SU-DHL-6 (cell line): Measurements from ENCODE around the gene CAMKK1.

Experiments used
- H2AFZ ChIP-seq: fragments of 200-600 bp; sonication (generic); 2 replicates; pipeline ENCODE4 v1.6.1; 2014; ENCODE audit warnings: low read depth, mild to moderate bottlenecking, moderate library complexity, mixed read lengths, antibody characterized with exemption, low read length; ENCODE audit not compliant: severe bottlenecking
- H3F3A ChIP-seq: fragments of 200-600 bp; shearing (Covaris generic); 2 replicates; pipeline ENCODE4 v1.6.0; 2016; ENCODE audit warnings: antibody characterized with exemption, mild to moderate bottlenecking; ENCODE audit not compliant: insufficient read depth
- H3K27ac ChIP-seq: fragments of 200-600 bp; sonication (generic); 2 replicates; pipeline ENCODE4 v1.5.1; 2016; ENCODE audit warnings: low read depth, mild to moderate bottlenecking, low read length, moderate library complexity, mixed read lengths
- H3K27me3 ChIP-seq: fragments of 200-600 bp; sonication (generic), shearing (Covaris generic); 2 replicates; pipeline ENCODE4 v1.6.0; 2014; ENCODE audit warnings: mild to moderate bottlenecking, low read length
- H3K36me3 ChIP-seq: fragments of 200-600 bp; sonication (generic); 2 replicates; pipeline ENCODE4 v1.6.1; 2014; ENCODE audit warnings: mild to moderate bottlenecking, low read length, mixed read lengths
- H3K4me2 ChIP-seq: fragments of 300-600, 200-600 bp; shearing (Covaris generic), sonication (generic); 2 replicates; pipeline ENCODE4 v1.6.0; 2014; ENCODE audit warnings: low read length, low read depth, mild to moderate bottlenecking; ENCODE audit not compliant: poor library complexity, severe bottlenecking
- H3K4me3 ChIP-seq: fragments of 200-600 bp; sonication (generic); 2 replicates; pipeline ENCODE4 v1.5.1; 2014; ENCODE audit warnings: antibody characterized with exemption, low read length, mild to moderate bottlenecking, mixed read lengths; ENCODE audit not compliant: insufficient read depth, poor library complexity, severe bottlenecking
- H3K79me2 ChIP-seq: fragments of 200-600 bp; sonication (generic); 2 replicates; pipeline ENCODE4 v1.6.1; 2014; ENCODE audit warnings: mild to moderate bottlenecking, low read length, moderate library complexity; ENCODE audit not compliant: insufficient read depth
- H3K9ac ChIP-seq: fragments of 200-600 bp; sonication (generic); 2 replicates; pipeline ENCODE4 v1.7.0; 2014; ENCODE audit warnings: mild to moderate bottlenecking, low read length
- H3K9me2 ChIP-seq: fragments of 200-600 bp; sonication (generic); replicated peaks from 2 replicates; pipeline ENCODE4 v1.6.1; 2014; ENCODE audit warnings: low read length; ENCODE audit not compliant: insufficient read depth
- H3K9me3 ChIP-seq: fragments of 200-600 bp; sonication (generic); 2 replicates; pipeline ENCODE4 v1.6.1; 2014; ENCODE audit warnings: low read length, mixed read lengths; ENCODE audit not compliant: insufficient read depth
- H4K20me1 ChIP-seq: fragments of 200-600 bp; sonication (generic); 2 replicates; pipeline ENCODE4 v1.6.1; 2014; ENCODE audit warnings: low read depth, mild to moderate bottlenecking, antibody characterized with exemption, low read length, moderate library complexity, mixed read lengths
- EZH2phosphoT487 ChIP-seq: fragments of 200-600 bp; sonication (generic), shearing (Covaris generic); conservative IDR thresholded peaks from 2 replicates; pipeline ENCODE4 v1.6.1; 2018; ENCODE audit warnings: mild to moderate bottlenecking, antibody characterized with exemption, low read length, moderate library complexity, mixed read lengths
- TF ChIP-seq, protein P1 (sequence below): fragments of 200-600 bp; sonication (generic); IDR thresholded peaks from one replicate; pipeline ENCODE4 v1.5.1; 2017; ENCODE audit warnings: antibody characterized with exemption, mild to moderate bottlenecking, low read length, moderate library complexity; ENCODE audit not compliant: insufficient read depth, poor library complexity, severe bottlenecking

Gene CAMKK1

DNA sequence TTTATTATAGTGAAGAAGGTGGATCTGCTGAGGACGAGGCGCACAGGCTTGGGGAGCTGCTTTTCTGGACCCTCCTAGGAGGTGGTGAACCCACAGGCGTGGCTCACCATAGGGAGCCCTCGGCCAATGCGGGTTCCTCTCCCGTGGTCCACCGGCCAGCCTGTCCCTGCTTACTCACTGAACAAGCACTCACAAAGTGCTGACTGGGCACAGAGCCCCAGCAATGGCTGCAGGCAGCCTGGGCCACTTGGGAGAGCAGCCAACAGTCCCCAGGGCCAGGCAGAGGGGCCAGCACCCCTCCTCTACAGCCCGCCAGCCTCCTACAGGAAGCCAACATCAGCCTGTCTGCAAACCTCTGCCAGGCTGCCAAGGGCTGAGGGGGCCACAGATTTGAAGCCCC is 27.7 kb downstream of the CAMKK1 start:
- Histone ChIP-seq H2AFZ (no peak overlapping the region), H3K9me3 (no peaks in the 10 kb centered on the region), H4K20me1 (no peaks in the 10 kb centered on the region), H3K4me2 (no peak overlapping the region), H3K79me2 (no peaks in the 10 kb centered on the region), H3K36me3 (no peaks in the 10 kb centered on the region), H3K9me2 (no peaks in the 10 kb centered on the region), H3K27me3 (no peaks in the 10 kb centered on the region), H3F3A (no peaks in the 10 kb centered on the region), H3K9ac (no peak overlapping the region), H3K4me3 (no peak overlapping the region), H3K27ac (no peak overlapping the region)
- TF ChIP-seq EZH2phosphoT487: no peak
- TF ChIP-seq, protein P1, sequence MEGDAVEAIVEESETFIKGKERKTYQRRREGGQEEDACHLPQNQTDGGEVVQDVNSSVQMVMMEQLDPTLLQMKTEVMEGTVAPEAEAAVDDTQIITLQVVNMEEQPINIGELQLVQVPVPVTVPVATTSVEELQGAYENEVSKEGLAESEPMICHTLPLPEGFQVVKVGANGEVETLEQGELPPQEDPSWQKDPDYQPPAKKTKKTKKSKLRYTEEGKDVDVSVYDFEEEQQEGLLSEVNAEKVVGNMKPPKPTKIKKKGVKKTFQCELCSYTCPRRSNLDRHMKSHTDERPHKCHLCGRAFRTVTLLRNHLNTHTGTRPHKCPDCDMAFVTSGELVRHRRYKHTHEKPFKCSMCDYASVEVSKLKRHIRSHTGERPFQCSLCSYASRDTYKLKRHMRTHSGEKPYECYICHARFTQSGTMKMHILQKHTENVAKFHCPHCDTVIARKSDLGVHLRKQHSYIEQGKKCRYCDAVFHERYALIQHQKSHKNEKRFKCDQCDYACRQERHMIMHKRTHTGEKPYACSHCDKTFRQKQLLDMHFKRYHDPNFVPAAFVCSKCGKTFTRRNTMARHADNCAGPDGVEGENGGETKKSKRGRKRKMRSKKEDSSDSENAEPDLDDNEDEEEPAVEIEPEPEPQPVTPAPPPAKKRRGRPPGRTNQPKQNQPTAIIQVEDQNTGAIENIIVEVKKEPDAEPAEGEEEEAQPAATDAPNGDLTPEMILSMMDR: no peak

DNA sequence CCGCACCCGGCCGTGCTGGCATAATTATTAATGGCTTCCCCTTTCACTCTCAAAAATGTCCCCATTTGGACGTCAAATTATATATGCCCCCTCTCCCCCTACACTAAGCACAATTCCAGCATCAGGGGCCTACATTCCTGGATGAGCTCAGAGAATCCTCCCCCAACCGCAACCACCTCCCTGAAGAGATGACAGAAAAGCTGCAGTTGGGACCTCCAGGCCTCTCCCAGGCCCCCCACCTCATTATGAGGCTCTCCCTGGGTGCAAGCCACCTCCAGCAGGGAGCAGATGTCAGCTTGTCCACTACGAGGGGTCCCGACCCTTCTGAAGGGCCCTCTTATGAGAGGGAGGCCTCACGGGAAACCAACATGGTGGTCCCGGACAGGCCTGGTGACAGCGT is 28.3 kb downstream of the CAMKK1 start:
- Histone ChIP-seq H3K4me2 (no peak overlapping the region), H3K9me3 (no peaks in the 10 kb centered on the region), H3K36me3 (no peaks in the 10 kb centered on the region), H3K79me2 (no peaks in the 10 kb centered on the region), H3F3A (no peaks in the 10 kb centered on the region), H3K27ac (no peak overlapping the region), H2AFZ (no peak overlapping the region), H3K4me3 (no peak overlapping the region), H3K27me3 (no peaks in the 10 kb centered on the region), H3K9me2 (no peaks in the 10 kb centered on the region), H4K20me1 (no peaks in the 10 kb centered on the region), H3K9ac (no peak overlapping the region)
- TF ChIP-seq, protein P1: no peak
- TF ChIP-seq EZH2phosphoT487: no peak

DNA sequence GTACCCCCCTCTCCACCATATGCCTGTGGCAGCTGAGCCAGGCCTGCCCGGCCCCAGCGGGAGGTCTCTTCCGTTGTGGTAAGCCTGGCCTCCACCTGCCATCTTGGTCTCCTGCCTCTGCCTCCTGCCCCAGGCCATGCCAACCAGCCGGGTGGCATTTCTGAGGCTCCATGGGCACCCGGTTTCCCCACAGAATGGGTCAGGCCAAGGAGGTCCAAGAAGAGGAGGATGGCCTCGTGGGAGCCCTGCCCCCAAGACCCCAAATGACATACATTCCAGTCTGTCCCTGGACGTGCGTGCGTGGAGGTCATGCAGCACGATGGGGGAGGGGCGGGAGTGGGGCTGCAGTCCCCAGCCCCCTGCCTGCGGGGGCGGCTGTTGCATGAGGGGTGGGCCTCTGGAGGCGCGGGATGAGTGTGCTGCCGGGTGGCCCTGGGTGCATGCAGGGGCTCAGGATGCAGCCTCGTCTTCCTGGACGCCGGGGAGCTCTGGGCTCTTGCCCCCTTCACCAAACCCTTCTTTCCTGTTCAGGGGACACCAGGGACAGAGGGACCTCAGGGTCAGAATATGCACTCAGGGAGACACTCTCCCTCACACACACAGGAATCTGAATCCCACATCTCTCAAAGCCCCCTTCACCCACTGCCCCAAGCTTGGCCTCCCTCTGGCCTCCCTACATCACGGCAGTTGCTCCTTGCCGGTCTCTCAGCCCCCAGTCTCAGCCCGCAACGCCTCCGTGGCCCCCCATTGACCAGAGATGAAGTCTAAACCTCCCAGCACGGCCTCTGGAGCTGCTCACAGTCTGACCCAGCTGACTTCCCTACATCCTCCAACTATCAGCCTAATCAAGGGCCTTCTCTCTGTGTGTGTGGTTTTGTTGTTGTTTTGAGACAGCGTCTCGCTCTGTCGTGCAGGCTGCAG is 30.8 kb downstream of the CAMKK1 start:
- Histone ChIP-seq H3K27me3 (no peaks in the 10 kb centered on the region), H3K9me2 (no peaks in the 10 kb centered on the region), H3K9ac (no peak overlapping the region), H3K4me3 (no peak overlapping the region), H3K4me2 (no peak overlapping the region), H3K79me2 (no peaks in the 10 kb centered on the region), H3K36me3 (no peaks in the 10 kb centered on the region), H3K27ac (no peak overlapping the region), H3F3A (no peaks in the 10 kb centered on the region), H3K9me3 (no peaks in the 10 kb centered on the region), H2AFZ (no peak overlapping the region), H4K20me1 (no peaks in the 10 kb centered on the region)
- no peak for TF ChIP-seq EZH2phosphoT487
- TF ChIP-seq, protein P1: no peak
